GM10248 (cell line): ENCODE measurements around the gene PBXIP1.
A peak's percentile ranks its signal among the peaks of the same experiment; 100 is the strongest.
"Not testable (repeated sequence)": the region's sequence is repeated elsewhere in the genome, so short reads cannot be mapped to it uniquely, and the experiment has no call there.

Source experiments
- CTCF ChIA-PET: fragments of 300-600 bp; sonication (Branson Sonifier 250); formaldehyde crosslinking; extraction: SDS; loops from one replicate; lab custom pipeline; 2021; ENCODE audit warnings: antibody characterized with exemption; lab: Yijun Ruan, JAX
- POLR2A ChIA-PET: fragments of 350-650 bp; sonication (Branson Sonifier 250); formaldehyde crosslinking; extraction: SDS; loops from one replicate; lab custom pipeline; 2020; ENCODE audit warnings: antibody characterized with exemption; lab: Yijun Ruan, JAX
- DNase-seq: peaks from one replicate; pipeline ENCODE4 v3.0.0; 2012; ENCODE audit errors: extremely low spot score
- TF ChIP-seq, protein P1 (sequence below): IDR thresholded peaks from 2 replicates; pipeline ENCODE4 v1.5.1; 2012; ENCODE audit warnings: mild to moderate bottlenecking, low read depth; ENCODE audit errors: extremely low read depth, missing control alignments, control extremely low read depth

The PBXIP1 gene

DNA sequence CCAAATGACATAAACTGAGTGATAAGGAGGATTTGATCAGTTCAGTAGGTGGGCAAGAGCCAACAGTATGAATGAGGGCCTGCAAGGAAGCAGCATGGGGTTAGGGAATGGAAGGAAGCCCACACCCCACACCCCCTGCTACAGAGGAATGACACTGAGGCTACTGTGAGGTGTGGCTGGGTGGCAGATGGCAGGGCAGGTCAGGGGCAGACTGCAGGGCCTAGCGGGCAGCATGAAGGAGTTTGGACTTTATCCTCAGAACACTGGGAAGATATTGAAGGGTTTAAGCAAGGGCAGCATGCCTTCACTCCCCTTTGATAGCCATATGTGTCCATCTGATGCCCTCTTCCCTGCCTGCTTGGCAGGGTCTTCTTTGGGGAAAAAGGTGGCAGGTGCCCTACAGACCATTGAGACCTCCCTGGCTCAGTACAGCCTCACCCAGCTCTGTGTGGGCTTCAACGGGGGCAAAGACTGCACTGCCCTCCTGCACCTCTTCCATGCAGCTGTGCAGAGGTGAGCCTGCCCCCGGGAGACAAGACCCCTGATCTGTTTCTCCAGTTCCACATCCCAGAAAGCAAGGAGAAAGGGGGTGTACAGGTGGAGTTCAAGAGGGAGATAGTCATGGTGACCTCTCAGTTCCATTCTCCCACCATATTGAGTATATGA, 33.4 kb upstream of the PBXIP1 start:
- ChIA-PET POLR2A (no interaction called here), CTCF (interaction anchor here (1.6 to 5.5 kb wide), 4 partner anchors 10 to 72 kb away, joined by 4 to 48 read pairs (median 8); partner anchors contain the start of gene SHC1)
- no peak for DNase-seq
- TF ChIP-seq, protein P1, sequence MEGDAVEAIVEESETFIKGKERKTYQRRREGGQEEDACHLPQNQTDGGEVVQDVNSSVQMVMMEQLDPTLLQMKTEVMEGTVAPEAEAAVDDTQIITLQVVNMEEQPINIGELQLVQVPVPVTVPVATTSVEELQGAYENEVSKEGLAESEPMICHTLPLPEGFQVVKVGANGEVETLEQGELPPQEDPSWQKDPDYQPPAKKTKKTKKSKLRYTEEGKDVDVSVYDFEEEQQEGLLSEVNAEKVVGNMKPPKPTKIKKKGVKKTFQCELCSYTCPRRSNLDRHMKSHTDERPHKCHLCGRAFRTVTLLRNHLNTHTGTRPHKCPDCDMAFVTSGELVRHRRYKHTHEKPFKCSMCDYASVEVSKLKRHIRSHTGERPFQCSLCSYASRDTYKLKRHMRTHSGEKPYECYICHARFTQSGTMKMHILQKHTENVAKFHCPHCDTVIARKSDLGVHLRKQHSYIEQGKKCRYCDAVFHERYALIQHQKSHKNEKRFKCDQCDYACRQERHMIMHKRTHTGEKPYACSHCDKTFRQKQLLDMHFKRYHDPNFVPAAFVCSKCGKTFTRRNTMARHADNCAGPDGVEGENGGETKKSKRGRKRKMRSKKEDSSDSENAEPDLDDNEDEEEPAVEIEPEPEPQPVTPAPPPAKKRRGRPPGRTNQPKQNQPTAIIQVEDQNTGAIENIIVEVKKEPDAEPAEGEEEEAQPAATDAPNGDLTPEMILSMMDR = no peak

DNA sequence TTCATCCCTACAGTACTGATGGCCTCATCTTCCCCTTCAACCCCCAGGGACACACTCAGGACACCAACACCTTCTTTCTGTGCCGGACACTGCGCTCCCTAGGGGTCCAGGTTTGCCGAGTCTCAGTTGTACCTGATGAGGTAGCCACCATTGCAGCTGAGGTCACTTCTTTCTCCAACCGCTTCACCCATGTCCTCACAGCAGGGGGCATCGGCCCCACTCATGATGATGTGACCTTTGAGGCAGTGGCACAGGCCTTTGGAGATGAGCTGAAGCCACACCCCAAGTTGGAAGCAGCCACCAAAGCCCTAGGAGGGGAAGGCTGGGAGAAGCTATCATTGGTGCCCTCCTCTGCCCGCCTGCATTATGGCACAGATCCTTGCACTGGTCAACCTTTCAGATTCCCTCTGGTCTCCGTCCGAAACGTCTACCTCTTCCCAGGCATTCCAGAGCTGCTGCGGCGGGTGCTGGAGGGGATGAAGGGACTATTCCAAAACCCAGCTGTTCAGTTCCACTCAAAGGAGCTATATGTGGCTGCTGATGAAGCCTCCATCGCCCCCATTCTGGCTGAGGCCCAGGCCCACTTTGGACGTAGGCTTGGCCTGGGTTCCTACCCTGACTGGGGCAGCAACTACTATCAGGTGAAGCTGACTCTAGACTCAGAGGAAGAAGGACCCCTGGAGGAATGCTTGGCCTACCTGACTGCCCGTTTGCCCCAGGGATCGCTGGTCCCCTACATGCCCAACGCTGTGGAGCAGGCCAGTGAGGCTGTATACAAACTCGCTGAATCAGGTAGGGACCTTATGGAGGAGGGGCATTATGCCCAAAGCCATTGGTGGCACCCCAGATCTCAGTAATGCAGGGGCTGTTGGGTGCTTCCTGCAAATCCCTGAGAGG, 32.4 kb upstream of the PBXIP1 start:
- TF ChIP-seq, protein P1 = peak; percentile 4
- ChIA-PET POLR2A (interaction anchor here (0.6 to 1.3 kb wide), 2 partner anchors 11 to 33 kb away, joined by 3 read pairs; no protein-coding TSS in a partner anchor), CTCF (interaction anchor here (0.8 to 5.5 kb wide), 11 partner anchors 8 to 103 kb away, joined by 3 to 48 read pairs (median 4); partner anchors contain the start of genes CKS1B and ZBTB7B)

DNA sequence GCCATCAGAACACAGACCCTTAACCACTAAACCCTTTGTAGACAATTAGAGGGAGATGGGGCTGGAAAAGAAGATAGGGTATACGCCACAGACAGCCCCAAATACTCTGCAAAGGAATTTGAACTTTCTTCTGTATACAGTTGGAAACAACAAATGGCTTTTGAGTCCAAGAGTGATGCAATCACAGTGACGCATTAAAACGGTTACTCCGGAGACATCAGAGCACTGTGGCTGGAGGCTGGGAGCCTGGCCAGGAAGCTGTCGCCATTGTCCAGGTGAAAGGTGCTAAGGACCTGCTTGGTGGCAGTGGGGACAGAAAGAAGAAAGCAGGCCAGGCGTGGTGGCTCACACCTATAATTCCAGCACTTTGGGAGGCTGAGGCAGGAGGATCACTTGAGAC, 31.4 kb upstream of the PBXIP1 start:
- DNase-seq = no peak
- CTCF ChIA-PET = interaction anchor here (1.3 to 5.5 kb wide), 5 partner anchors 8 to 43 kb away, joined by 3 to 48 read pairs (median 7); no protein-coding TSS in a partner anchor
- TF ChIP-seq, protein P1 = no peak
- POLR2A ChIA-PET = interaction anchor here (0.6 to 1.3 kb wide), 2 partner anchors 12 to 34 kb away, joined by 3 read pairs; no protein-coding TSS in a partner anchor

More for the DNA sequence above, 32.4 kb upstream of the PBXIP1 start:
- no peak for DNase-seq

DNA sequence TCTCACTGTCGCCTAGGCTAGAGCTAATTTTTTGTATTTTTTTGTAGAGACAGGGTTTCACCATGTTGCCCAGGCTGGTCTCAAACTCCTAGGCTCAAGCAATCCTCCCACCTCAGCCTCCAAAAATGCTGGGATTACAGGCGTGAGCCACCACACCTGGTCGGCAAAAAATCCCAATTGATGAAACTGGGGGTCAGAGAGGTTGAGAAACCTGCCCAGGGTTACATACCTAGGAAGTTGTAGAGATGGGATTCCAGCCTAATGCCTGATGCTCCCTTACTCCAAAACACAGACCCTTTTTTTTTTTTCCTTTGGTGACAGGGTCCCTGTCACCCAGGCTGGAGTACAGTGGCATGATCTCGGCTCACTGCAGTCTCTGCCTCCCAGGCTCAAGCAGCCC, 30.8 kb upstream of the PBXIP1 start:
- not testable (repeated sequence) for DNase-seq
- POLR2A ChIA-PET = interaction anchor here (0.5 kb wide), 1 partner anchor 9 kb away, joined by 3 read pairs; no protein-coding TSS in a partner anchor
- CTCF ChIA-PET = interaction anchor here (1.4 to 5.5 kb wide), 3 partner anchors 10 to 43 kb away, joined by 4 to 48 read pairs (median 9); no protein-coding TSS in a partner anchor

DNA sequence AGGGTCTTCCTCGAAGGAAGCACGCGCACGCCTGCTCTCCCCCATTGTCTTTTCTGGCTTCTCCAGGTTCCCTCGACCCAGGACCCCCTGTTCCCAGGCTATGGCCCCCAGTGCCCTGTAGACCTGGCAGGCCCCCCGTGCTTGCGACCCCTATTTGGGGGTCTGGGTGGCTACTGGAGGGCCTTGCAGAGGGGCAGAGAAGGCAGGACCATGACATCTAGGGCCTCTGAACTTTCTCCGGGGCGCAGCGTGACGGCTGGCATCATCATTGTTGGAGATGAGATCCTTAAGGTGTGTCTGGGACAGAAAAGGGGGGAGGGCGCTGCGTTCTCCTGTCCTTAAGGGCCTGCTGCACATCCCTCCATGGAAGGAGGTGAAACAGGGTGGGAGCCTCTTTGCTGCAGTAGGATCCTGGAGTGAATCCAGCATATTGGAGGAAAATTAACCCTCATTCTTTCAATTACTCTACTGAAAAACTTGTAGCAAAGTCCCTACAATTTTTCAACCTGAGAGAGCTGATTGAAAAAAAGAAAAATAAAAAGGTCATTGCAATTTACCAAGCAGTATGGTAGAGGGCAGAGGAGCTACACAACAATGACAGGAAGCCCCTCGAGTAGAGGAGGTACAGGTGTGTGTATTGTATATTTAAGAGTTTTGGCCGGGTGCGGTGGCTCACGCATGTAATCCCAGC, 28.0 kb upstream of the PBXIP1 start:
- no peak for DNase-seq
- ChIA-PET CTCF (interaction anchor here (1.0 to 6.4 kb wide), 6 partner anchors 9 to 101 kb away, joined by 4 to 43 read pairs (median 8); partner anchors contain the start of genes LENEP and PBXIP1), POLR2A (interaction anchor here (1.9 to 2.5 kb wide), 2 partner anchors 9 to 10 kb away, joined by 8 to 9 read pairs; partner anchors contain the start of genes CKS1B and LENEP)
- TF ChIP-seq, protein P1 = no peak

DNA sequence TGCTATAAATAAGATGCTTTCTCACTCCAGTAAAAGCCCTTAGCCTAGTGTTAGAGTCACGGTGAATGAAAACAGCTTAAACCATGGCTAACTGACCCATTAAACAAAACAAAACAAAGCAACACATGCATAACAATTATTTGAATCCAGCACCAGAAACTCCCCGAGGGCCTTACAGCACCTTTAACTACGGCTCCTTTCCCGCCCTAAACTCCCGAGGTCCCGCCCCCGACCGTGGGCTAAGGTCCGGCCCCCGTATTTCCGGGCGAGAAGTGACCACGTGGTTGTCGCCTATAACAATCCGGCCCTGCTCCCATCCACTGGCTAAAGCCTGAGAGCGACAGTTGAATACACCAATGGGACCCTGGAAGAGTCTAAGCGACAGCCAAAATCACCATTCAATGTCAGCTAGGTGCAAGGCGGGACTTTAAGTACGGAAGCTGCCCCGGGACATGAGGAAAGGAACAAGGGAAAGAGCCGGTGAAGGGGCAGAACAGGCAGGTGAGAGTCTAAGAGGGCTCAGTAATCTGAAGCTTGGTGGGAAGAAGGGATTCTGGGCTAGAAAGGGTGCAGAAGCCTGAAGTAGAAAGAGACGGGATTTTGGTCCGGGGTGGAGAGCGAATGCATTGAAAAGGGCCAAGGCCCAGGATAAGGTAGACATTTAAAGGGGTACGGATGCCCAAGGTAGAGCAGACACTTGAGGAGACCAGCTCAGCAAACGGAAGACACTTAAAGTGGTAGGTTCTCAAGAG, 27.2 kb upstream of the PBXIP1 start, which contains the start of gene FLAD1:
FLAD1 (plus strand) TSS at position 448 of the 752 bp plus-strand sequence. CDS start 351 bp downstream, outside the sequence.
- POLR2A ChIA-PET = interaction anchor here (0.5 to 2.5 kb wide), 3 partner anchors 9 to 330 kb away, joined by 3 to 9 read pairs (median 8); partner anchors contain the start of genes CKS1B and LENEP
- TF ChIP-seq, protein P1 = no peak

More for the DNA sequence above, 27.2 kb upstream of the PBXIP1 start, which contains the start of gene FLAD1:
- DNase-seq = peak; percentile 98
- CTCF ChIA-PET = interaction anchor here (0.7 to 6.4 kb wide), 8 partner anchors 10 to 102 kb away, joined by 3 to 43 read pairs (median 6); partner anchors contain the start of genes LENEP and PBXIP1
